Measurements from ENCODE around the gene SPEM3. TPM values are rescaled to one million over a fixed set of nuclear protein-coding genes. Genes with fewer than 3 reads are reported as not detected.

The SPEM3 gene
- total and polyA plus RNA-seq, 2 of the 13 experiments (the other 11 are each of a cell fraction or from before 2014, with no cell fraction given), result not detected

GRCh38 chr17:7403977-7404736 lies 24.5 kb upstream of the SPEM3 start, which contains the start of gene TMEM256 (continued):
- TF ChIP-seq ZNF800 (CRISPR knock-in tag; IDR thresholded peaks at IDR 0.05), result no peak
- TF ChIP-seq ZFAT (CRISPR knock-in tag; conservative IDR thresholded peaks at IDR 0.05), result no peak
- no peak for TF ChIP-seq ZNF563 (CRISPR knock-in tag; IDR thresholded peaks at IDR 0.05)
- TF ChIP-seq PRDM15 (CRISPR knock-in tag; IDR thresholded peaks at IDR 0.05), result peak; percentile 38; the same call in 1 of the 2 replicates
- TF ChIP-seq, protein P1, sequence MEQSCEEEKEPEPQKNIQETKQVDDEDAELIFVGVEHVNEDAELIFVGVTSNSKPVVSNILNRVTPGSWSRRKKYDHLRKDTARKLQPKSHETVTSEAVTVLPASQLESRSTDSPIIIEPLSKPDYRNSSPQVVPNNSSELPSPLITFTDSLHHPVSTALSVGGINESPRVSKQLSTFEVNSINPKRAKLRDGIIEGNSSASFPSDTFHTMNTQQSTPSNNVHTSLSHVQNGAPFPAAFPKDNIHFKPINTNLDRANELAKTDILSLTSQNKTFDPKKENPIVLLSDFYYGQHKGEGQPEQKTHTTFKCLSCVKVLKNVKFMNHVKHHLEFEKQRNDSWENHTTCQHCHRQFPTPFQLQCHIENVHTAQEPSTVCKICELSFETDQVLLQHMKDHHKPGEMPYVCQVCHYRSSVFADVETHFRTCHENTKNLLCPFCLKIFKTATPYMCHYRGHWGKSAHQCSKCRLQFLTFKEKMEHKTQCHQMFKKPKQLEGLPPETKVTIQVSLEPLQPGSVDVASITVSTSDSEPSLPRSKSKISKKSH (CRISPR knock-in tag; IDR thresholded peaks at IDR 0.05; ENCODE audit: borderline replicate concordance), result no peak
- TF ChIP-seq FOXK1 (CRISPR knock-in tag; IDR thresholded peaks at IDR 0.05; ENCODE audit: borderline replicate concordance, low read depth), result no peak; the same call in 1 of the 2 replicates
- TF ChIP-seq RFX3 (CRISPR knock-in tag; IDR thresholded peaks at IDR 0.05), result no peak
- no peak for TF ChIP-seq ZNF317 (CRISPR knock-in tag; IDR thresholded peaks at IDR 0.05)
- TF ChIP-seq ZBTB26 (CRISPR knock-in tag; IDR thresholded peaks at IDR 0.05; ENCODE audit: borderline replicate concordance), result no peak
- TF ChIP-seq TEAD2 (CRISPR knock-in tag; IDR thresholded peaks at IDR 0.05), result no peak
- TF ChIP-seq FOXC1 (CRISPR knock-in tag; IDR thresholded peaks at IDR 0.05; ENCODE audit: borderline replicate concordance), result no peak; the same call in 1 of the 2 replicates
- no peak for TF ChIP-seq RORA (CRISPR knock-in tag; IDR thresholded peaks at IDR 0.05)
- TF ChIP-seq TFDP1 (CRISPR knock-in tag; IDR thresholded peaks at IDR 0.05; ENCODE audit: borderline replicate concordance), result peak; percentile 52; the same call in 1 of the 2 replicates
- TF ChIP-seq, protein P2, sequence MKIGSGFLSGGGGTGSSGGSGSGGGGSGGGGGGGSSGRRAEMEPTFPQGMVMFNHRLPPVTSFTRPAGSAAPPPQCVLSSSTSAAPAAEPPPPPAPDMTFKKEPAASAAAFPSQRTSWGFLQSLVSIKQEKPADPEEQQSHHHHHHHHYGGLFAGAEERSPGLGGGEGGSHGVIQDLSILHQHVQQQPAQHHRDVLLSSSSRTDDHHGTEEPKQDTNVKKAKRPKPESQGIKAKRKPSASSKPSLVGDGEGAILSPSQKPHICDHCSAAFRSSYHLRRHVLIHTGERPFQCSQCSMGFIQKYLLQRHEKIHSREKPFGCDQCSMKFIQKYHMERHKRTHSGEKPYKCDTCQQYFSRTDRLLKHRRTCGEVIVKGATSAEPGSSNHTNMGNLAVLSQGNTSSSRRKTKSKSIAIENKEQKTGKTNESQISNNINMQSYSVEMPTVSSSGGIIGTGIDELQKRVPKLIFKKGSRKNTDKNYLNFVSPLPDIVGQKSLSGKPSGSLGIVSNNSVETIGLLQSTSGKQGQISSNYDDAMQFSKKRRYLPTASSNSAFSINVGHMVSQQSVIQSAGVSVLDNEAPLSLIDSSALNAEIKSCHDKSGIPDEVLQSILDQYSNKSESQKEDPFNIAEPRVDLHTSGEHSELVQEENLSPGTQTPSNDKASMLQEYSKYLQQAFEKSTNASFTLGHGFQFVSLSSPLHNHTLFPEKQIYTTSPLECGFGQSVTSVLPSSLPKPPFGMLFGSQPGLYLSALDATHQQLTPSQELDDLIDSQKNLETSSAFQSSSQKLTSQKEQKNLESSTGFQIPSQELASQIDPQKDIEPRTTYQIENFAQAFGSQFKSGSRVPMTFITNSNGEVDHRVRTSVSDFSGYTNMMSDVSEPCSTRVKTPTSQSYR (CRISPR knock-in tag; IDR thresholded peaks at IDR 0.05; ENCODE audit: borderline replicate concordance), result no peak
- no peak for TF ChIP-seq ZNF24 (IDR thresholded peaks at IDR 0.05)

All from HepG2 (cell line).